HFFc6 (cell line): ENCODE measurements around the gene RABGAP1L. TPM values are rescaled to one million over a fixed set of nuclear protein-coding genes. Genes with fewer than 3 reads are reported as not detected.

ENCODE experiments used
- DNase-seq: peaks from one replicate; pipeline ENCODE4 v3.0.0-alpha.2; 2018
- H3K27ac Mint-ChIP-seq: 2 replicates; pipeline ENCODE4 v1.8.0; 2020; ENCODE audit warnings: mild to moderate bottlenecking, mixed read lengths
- H3K27me3 Mint-ChIP-seq: 2 replicates; pipeline ENCODE4 v1.8.0; 2021; ENCODE audit warnings: mild to moderate bottlenecking, moderate library complexity, mixed read lengths; ENCODE audit not compliant: insufficient read depth
- H3K36me3 Mint-ChIP-seq: 2 replicates; pipeline ENCODE4 v1.8.0; 2021; ENCODE audit warnings: low read depth, mixed read lengths
- H3K4me1 Mint-ChIP-seq: 2 replicates; pipeline ENCODE4 v1.8.0; 2020; ENCODE audit warnings: low read depth, mixed read lengths
- H3K4me3 Mint-ChIP-seq: 2 replicates; pipeline ENCODE4 v1.8.0; 2020; ENCODE audit warnings: mild to moderate bottlenecking, moderate library complexity, mixed read lengths
- H3K9me3 Mint-ChIP-seq: 2 replicates; pipeline ENCODE4 v1.8.0; 2020; ENCODE audit warnings: mild to moderate bottlenecking, mixed read lengths
- total RNA-seq, 6 experiments: library from RNA; stranded (reverse); fragmentation: NEBNext Ultra II Directional; extraction: Animal tissue kit (Norgen Biotek cat#: 25700); gene quantifications; 2 replicates in 1 of 6; 3 replicates in 5 of 6; pipeline ENCODE4 v1.2.3, GENCODE V29; 2021
- TF ChIP-seq, protein P1 (sequence below): fragments of 200-600 bp; sonication (generic); IDR thresholded peaks from 2 replicates; pipeline ENCODE4 v1.5.0; 2021; ENCODE audit warnings: antibody characterized with exemption, mild to moderate bottlenecking

The RABGAP1L gene
- total RNA-seq, 6 experiments from 2014 or later = 14.5 to 16.9 (median 16.0) TPM

DNA sequence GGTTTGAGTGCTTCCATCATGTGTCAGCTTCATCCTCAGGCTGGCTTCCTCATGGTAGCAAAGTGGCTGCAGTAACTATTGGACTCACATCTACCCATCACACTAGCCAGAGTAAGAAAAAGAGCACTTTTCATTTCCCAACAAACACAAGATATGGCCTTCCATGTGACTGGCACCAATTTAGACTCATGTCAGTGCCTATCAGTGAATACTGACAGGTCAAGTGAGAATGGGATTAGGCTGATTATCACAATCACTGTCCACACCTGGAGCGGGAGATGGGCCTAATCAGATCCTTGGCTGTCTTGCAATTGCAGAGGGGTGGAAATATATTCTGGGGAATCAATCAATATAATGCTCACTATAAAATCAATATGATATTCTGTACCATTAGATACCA, 2.9 kb upstream of the RABGAP1L start:
- peaks cover 29% of the 10 kb centered on the region for H3K4me1 Mint-ChIP-seq
- no peak for DNase-seq
- no peak overlapping the region for H3K4me3 Mint-ChIP-seq
- H3K27ac Mint-ChIP-seq = no peak overlapping the region
- TF ChIP-seq, protein P1, sequence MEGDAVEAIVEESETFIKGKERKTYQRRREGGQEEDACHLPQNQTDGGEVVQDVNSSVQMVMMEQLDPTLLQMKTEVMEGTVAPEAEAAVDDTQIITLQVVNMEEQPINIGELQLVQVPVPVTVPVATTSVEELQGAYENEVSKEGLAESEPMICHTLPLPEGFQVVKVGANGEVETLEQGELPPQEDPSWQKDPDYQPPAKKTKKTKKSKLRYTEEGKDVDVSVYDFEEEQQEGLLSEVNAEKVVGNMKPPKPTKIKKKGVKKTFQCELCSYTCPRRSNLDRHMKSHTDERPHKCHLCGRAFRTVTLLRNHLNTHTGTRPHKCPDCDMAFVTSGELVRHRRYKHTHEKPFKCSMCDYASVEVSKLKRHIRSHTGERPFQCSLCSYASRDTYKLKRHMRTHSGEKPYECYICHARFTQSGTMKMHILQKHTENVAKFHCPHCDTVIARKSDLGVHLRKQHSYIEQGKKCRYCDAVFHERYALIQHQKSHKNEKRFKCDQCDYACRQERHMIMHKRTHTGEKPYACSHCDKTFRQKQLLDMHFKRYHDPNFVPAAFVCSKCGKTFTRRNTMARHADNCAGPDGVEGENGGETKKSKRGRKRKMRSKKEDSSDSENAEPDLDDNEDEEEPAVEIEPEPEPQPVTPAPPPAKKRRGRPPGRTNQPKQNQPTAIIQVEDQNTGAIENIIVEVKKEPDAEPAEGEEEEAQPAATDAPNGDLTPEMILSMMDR = no peak
- no peaks in the 10 kb centered on the region for H3K9me3 Mint-ChIP-seq
- H3K36me3 Mint-ChIP-seq = no peaks in the 10 kb centered on the region
- H3K27me3 Mint-ChIP-seq = no peaks in the 10 kb centered on the region; the same call in 1 of the 2 replicates

- H3K4me3 Mint-ChIP-seq = no peak overlapping the region
- no peak for DNase-seq
- TF ChIP-seq, protein P1 = no peak
Observed at GRCh38 chr1:174157157-174157806, 2.0 kb upstream of the RABGAP1L start.

GRCh38 chr1:174158767-174159251, 511 bp upstream of the RABGAP1L start:
- peak overlapping the region; percentile 100 for H3K4me3 Mint-ChIP-seq
- no peaks in the 10 kb centered on the region; the same call in 1 of the 2 replicates for H3K27me3 Mint-ChIP-seq
- DNase-seq = no peak
- no peaks in the 10 kb centered on the region for H3K9me3 Mint-ChIP-seq
- peaks cover 4% of the 10 kb centered on the region; the same call in 1 of the 2 replicates for H3K36me3 Mint-ChIP-seq
- TF ChIP-seq, protein P1 = no peak
- H3K27ac Mint-ChIP-seq = peak overlapping the region; percentile 11; the same call in 1 of the 2 replicates
- H3K4me1 Mint-ChIP-seq = peaks cover 21% of the 10 kb centered on the region

More at GRCh38 chr1:174157157-174157806, 2.0 kb upstream of the RABGAP1L start:
- Mint-ChIP-seq H3K27me3 (no peaks in the 10 kb centered on the region; the same call in 1 of the 2 replicates), H3K4me1 (peaks cover 29% of the 10 kb centered on the region), H3K9me3 (no peaks in the 10 kb centered on the region), H3K27ac (no peak overlapping the region), H3K36me3 (peaks cover 2% of the 10 kb centered on the region; the same call in 1 of the 2 replicates)

DNA sequence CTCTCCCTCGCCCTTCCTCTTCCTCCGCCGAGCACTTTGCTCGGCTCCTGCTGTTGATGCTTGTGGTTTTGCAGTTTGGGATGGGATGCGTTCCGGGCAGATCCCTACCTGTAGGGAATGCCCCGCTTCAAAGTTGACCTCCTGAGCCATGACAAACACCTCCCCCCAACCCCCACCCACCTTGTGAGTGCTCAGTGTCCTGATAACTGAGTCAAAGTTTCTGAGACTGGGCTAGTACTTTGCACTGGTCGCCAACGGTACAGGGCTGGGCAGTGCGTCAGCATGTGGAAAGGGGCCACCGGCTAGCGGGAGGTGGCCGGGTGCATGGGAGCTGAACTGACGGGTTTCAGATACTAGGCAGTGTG, 771 bp downstream of the RABGAP1L start:
- Mint-ChIP-seq H3K27ac (peak overlapping the region; percentile 92), H3K9me3 (no peaks in the 10 kb centered on the region), H3K4me3 (peak overlapping the region; percentile 100), H3K4me1 (peaks cover 21% of the 10 kb centered on the region), H3K36me3 (peaks cover 4% of the 10 kb centered on the region; the same call in 1 of the 2 replicates), H3K27me3 (no peaks in the 10 kb centered on the region; the same call in 1 of the 2 replicates)
- DNase-seq = peak; percentile 32
- TF ChIP-seq, protein P1 = no peak

DNA sequence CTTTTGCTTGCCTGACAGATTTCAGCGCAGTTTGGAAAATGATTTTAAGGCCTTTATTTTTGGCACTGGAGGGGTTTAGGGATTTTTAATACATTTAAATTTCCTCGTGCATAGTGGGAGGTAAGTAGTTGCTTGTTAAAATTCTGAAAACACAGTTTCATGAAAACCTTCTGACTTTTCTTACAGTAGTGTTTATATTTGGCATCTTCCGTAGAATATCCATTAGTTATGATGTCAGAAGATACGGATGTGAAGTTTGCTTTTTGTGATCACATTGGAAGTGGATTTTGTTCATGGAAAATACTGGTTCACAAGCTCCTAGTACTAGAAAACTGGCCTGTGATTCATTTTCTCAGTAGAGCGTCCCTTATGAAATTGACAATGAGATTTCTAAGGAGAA, 1.3 kb downstream of the RABGAP1L start:
- no peaks in the 10 kb centered on the region; the same call in 1 of the 2 replicates for H3K27me3 Mint-ChIP-seq
- DNase-seq = no peak
- peaks cover 21% of the 10 kb centered on the region for H3K4me1 Mint-ChIP-seq
- TF ChIP-seq, protein P1 = no peak
- peaks cover 4% of the 10 kb centered on the region; the same call in 1 of the 2 replicates for H3K36me3 Mint-ChIP-seq
- no peaks in the 10 kb centered on the region for H3K9me3 Mint-ChIP-seq
- H3K27ac Mint-ChIP-seq = peak overlapping the region; percentile 92
- peak overlapping the region; percentile 100 for H3K4me3 Mint-ChIP-seq
